Endothelial cell of umbilical vein (primary cell): ENCODE data around the gene C20orf173. TPM values are rescaled to one million over a fixed set of nuclear protein-coding genes. Genes with fewer than 3 reads are reported as not detected.
"Not testable (repeated sequence)": the region's sequence is repeated elsewhere in the genome, so short reads cannot be mapped to it uniquely, and the experiment has no call there.

Experiments used
- BruUV-seq: library from RNA; stranded (reverse); fragments of 400-500 nt; replicated peaks from 2 replicates; lab custom pipeline; 2021; lab: Mats Ljungman, UMichigan
- CTCF ChIA-PET: fragments of 300-600, 350-600 bp; sonication (Branson Sonifier 250); formaldehyde crosslinking; loops from one replicate; lab custom pipeline; 2021; ENCODE audit warnings: antibody characterized with exemption, inconsistent platforms; lab: Charles Lee
- POLR2A ChIA-PET: fragments of 300-600, 350-600 bp; sonication (Branson Sonifier 250); formaldehyde crosslinking; loops from one replicate; lab custom pipeline; 2021; ENCODE audit warnings: antibody characterized with exemption, inconsistent platforms; lab: Charles Lee
- DNase-seq: peaks from one replicate; pipeline ENCODE4 v3.0.0-alpha.2; 2011; ENCODE audit warnings: low read depth, low spot score
- FAIRE-seq: peaks from 2 replicates; lab custom pipeline; 2011; peaks lifted over from hg19 to GRCh38; lab: Jason Lieb, UNC
- H2AFZ ChIP-seq: 2 replicates; pipeline ENCODE4 v1.6.0; 2012; ENCODE audit warnings: low read depth, low read length, control low read depth, inconsistent platforms
- H3K27ac ChIP-seq: 2 replicates; pipeline ENCODE4 v1.5.1; 2011; ENCODE audit warnings: low read depth, mild to moderate bottlenecking, control low read depth, low read length, moderate library complexity; ENCODE audit not compliant: insufficient read depth
- H3K27me3 ChIP-seq, 2 experiments: 2 replicates each; pipeline versions ENCODE4 v1.6.0 to v1.6.1; 2011; ENCODE audit warnings: low read length in 2 of 2, mixed read lengths in 1 of 2; ENCODE audit not compliant: control insufficient read depth in 2 of 2, insufficient read depth in 2 of 2
- H3K36me3 ChIP-seq, 2 experiments: 2 replicates in 1 of 2; 3 replicates in 1 of 2; pipeline ENCODE4 v1.5.1; 2011; ENCODE audit warnings: low read length in 2 of 2, mild to moderate bottlenecking in 1 of 2, moderate library complexity in 1 of 2; ENCODE audit not compliant: control insufficient read depth in 2 of 2, insufficient read depth in 2 of 2; ENCODE audit errors: extremely low read depth in 1 of 2
- H3K4me1 ChIP-seq: 3 replicates; pipeline ENCODE4 v1.5.1; 2011; ENCODE audit warnings: mild to moderate bottlenecking, low read length; ENCODE audit not compliant: control insufficient read depth, insufficient read depth; ENCODE audit errors: extremely low read depth
- H3K4me2 ChIP-seq: 2 replicates; pipeline ENCODE4 v1.6.1; 2011; ENCODE audit warnings: low read length, control low read depth, mixed read lengths; ENCODE audit not compliant: insufficient read depth
- H3K4me3 ChIP-seq, 3 experiments: fragments of 200-600 bp in 1 of 3; sonication (generic), shearing (Covaris generic) in 1 of 3; replicated peaks in 1 of 3; 2 replicates each; pipeline ENCODE4 v1.5.1; 2011 to 2016; ENCODE audit warnings: control low read depth in 3 of 3, low read length in 3 of 3, mild to moderate bottlenecking in 2 of 3, inconsistent platforms in 1 of 3, low read depth in 1 of 3, moderate library complexity in 1 of 3; ENCODE audit not compliant: insufficient read depth in 1 of 3
- H3K79me2 ChIP-seq: 2 replicates; pipeline ENCODE4 v1.6.0; 2012; ENCODE audit warnings: low read length, inconsistent platforms; ENCODE audit not compliant: control insufficient read depth, insufficient read depth
- H3K9ac ChIP-seq: replicated peaks from 2 replicates; pipeline ENCODE3; 2011; ENCODE audit warnings: low read length, control low read depth; ENCODE audit not compliant: insufficient read depth; ENCODE audit errors: extremely low read depth
- H3K9me1 ChIP-seq: replicated peaks from 3 replicates; pipeline ENCODE4 v1.6.0; 2011; ENCODE audit warnings: mild to moderate bottlenecking, low read length; ENCODE audit not compliant: control insufficient read depth, insufficient read depth; ENCODE audit errors: extremely low read depth
- H3K9me3 ChIP-seq: replicated peaks from 2 replicates; pipeline ENCODE4 v1.5.1; 2012; ENCODE audit warnings: low read length, inconsistent platforms; ENCODE audit not compliant: control insufficient read depth, insufficient read depth
- H4K20me1 ChIP-seq: replicated peaks from 2 replicates; pipeline ENCODE3; 2011; ENCODE audit warnings: mild to moderate bottlenecking, low read length; ENCODE audit not compliant: control insufficient read depth, insufficient read depth; ENCODE audit errors: extremely low read depth
- EZH2 ChIP-seq: IDR thresholded peaks from 2 replicates; pipeline ENCODE4 v1.6.1; 2012; ENCODE audit warnings: borderline replicate concordance, low read depth, mild to moderate bottlenecking, moderate library complexity, low read length, inconsistent platforms; ENCODE audit not compliant: severe bottlenecking
- FOS ChIP-seq: IDR thresholded peaks from 2 replicates; pipeline ENCODE4 v1.6.1; 2011; ENCODE audit warnings: mild to moderate bottlenecking, low read length, moderate library complexity, borderline replicate concordance; ENCODE audit not compliant: insufficient read depth
- GATA2 ChIP-seq: IDR thresholded peaks from 2 replicates; pipeline ENCODE4 v1.7.0; 2011; ENCODE audit warnings: low read depth, mild to moderate bottlenecking, moderate library complexity, mixed read lengths, low read length; ENCODE audit not compliant: insufficient read length, insufficient read depth
- JUN ChIP-seq: IDR thresholded peaks from 2 replicates; pipeline ENCODE4 v1.6.1; 2011; ENCODE audit warnings: borderline replicate concordance, low read depth; ENCODE audit not compliant: insufficient read length, insufficient read depth
- MYC ChIP-seq: IDR thresholded peaks from one replicate; pipeline ENCODE4 v1.6.1; 2011; ENCODE audit warnings: mild to moderate bottlenecking, low read depth, low read length
- POLR2A ChIP-seq: IDR thresholded peaks from 2 replicates; pipeline ENCODE4 v1.6.1; 2012; ENCODE audit warnings: low read depth, mild to moderate bottlenecking, control low read depth, low read length
- POLR2AphosphoS5 ChIP-seq: IDR thresholded peaks from 2 replicates; pipeline ENCODE4 v1.6.1; 2012; ENCODE audit warnings: low read depth, mild to moderate bottlenecking, control low read depth, low read length, moderate library complexity; ENCODE audit not compliant: insufficient read depth
- dilution Hi-C: fragments of 300-500 bp; cut with MboI; formaldehyde crosslinking; loops from one replicate; pipeline ENCODE4 v1.15.0; 2019; ENCODE audit warnings: low sequenced_read_pairs; ENCODE audit not compliant: extremely low pct_ligation_motif_present
- intact Hi-C: fragments of 100-400 bp; cut with micrococcal nuclease; formaldehyde crosslinking; loops from one replicate; pipeline ENCODE4 v1.10.0; 2022
- polyA plus RNA-seq, 4 experiments: library from polyadenylated mRNA; depleted of rRNA in 3 of 4; stranded (reverse) in 3 of 4; unstranded in 1 of 4; fragments of >200 nt; gene quantifications; 2 replicates each; pipeline versions ENCODE4 v1.2.1 to v1.2.3, GENCODE V29; 2011 to 2012; ENCODE audit warnings: missing spikeins in 1 of 4
- total RNA-seq: library from RNA; stranded (reverse); gene quantifications from 2 replicates; pipeline ENCODE4 v1.2.3, GENCODE V29; 2021
- TF ChIP-seq, protein P1 (sequence below): IDR thresholded peaks from 2 replicates; pipeline ENCODE4 v1.6.1; 2011; ENCODE audit not compliant: insufficient read depth, insufficient read length
- TF ChIP-seq, protein P2 (sequence below), 2 donors: IDR thresholded peaks; 1 replicate in 1 of 2; 2 replicates in 1 of 2; pipeline ENCODE4 v1.5.1; 2011; ENCODE audit warnings: low read length in 2 of 2, mild to moderate bottlenecking in 2 of 2, moderate library complexity in 2 of 2, control low read depth in 1 of 2, inconsistent platforms in 1 of 2, low read depth in 1 of 2; ENCODE audit not compliant: insufficient read depth in 1 of 2; ENCODE audit errors: extremely low read depth in 1 of 2

C20orf173 gene
- total and polyA plus RNA-seq, 2 donors (not counting 3 experiments of a cell fraction or from before 2014, with no cell fraction given): not detected

- Histone ChIP-seq H3K9me1 (no peaks in the 10 kb centered on the region), H3K27me3 (no peaks in the 10 kb centered on the region), H3K9ac (no peak overlapping the region), H3K9me3 (no peaks in the 10 kb centered on the region), H3K79me2 (no peaks in the 10 kb centered on the region), H3K4me2 (no peak overlapping the region), H3K36me3 (peaks cover 5 to 40% of the 10 kb centered on the region in 2 experiments), H2AFZ (no peak overlapping the region), H3K27ac (no peak overlapping the region), H3K4me3 (no peak overlapping the region), H4K20me1 (no peaks in the 10 kb centered on the region), H3K4me1 (no peaks in the 10 kb centered on the region)
- no TSS peak for BruUV-seq
- intact Hi-C loops: no loop called here
- POLR2A ChIA-PET: no interaction called here
- dilution Hi-C loops: no loop called here
- FAIRE-seq (no peak), DNase-seq (no peak)
- CTCF ChIA-PET: interaction anchor here (1.0 kb wide), 1 partner anchor 23 kb away, joined by 3 read pairs; no protein-coding TSS in a partner anchor
- TF ChIP-seq JUN (no peak), EZH2 (no peak), POLR2AphosphoS5 (no peak), POLR2A (no peak), FOS (no peak), GATA2 (no peak), MYC (no peak)
- TF ChIP-seq, protein P1, sequence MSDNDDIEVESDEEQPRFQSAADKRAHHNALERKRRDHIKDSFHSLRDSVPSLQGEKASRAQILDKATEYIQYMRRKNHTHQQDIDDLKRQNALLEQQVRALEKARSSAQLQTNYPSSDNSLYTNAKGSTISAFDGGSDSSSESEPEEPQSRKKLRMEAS: no peak
- TF ChIP-seq, protein P2, sequence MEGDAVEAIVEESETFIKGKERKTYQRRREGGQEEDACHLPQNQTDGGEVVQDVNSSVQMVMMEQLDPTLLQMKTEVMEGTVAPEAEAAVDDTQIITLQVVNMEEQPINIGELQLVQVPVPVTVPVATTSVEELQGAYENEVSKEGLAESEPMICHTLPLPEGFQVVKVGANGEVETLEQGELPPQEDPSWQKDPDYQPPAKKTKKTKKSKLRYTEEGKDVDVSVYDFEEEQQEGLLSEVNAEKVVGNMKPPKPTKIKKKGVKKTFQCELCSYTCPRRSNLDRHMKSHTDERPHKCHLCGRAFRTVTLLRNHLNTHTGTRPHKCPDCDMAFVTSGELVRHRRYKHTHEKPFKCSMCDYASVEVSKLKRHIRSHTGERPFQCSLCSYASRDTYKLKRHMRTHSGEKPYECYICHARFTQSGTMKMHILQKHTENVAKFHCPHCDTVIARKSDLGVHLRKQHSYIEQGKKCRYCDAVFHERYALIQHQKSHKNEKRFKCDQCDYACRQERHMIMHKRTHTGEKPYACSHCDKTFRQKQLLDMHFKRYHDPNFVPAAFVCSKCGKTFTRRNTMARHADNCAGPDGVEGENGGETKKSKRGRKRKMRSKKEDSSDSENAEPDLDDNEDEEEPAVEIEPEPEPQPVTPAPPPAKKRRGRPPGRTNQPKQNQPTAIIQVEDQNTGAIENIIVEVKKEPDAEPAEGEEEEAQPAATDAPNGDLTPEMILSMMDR (IDR thresholded peaks at IDR 0.05; ENCODE audit: extremely low read depth in 1 of 2, insufficient read depth in 1 of 2, low read depth in 1 of 2, low read length in 2 of 2): no peak
Observed at GRCh38 chr20:35555951-35556645, 26.6 kb upstream of the C20orf173 start.

DNA sequence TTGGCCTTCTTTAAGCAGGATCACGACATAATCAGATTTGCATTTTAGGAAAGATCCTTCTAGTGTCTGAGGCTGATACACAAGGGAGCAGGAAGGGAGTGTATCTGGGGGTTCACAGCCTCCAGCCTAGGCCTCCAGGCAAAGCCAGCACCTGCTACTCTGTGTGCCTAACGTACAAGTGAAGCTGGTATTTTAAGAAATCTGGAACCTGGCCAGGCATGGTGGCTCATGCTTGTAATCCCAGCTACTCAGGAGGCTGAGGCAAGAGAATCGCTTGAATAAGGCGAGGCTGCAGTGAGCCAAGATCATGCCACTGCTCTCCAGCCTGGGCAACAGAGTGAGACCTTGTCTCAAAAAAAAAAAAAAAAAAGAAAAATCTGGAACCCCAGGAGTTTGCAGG is 26.0 kb upstream of the C20orf173 start:
- H3K9me3 ChIP-seq, H2AFZ ChIP-seq, DNase-seq, H3K27ac ChIP-seq, POLR2A ChIA-PET, H3K9ac ChIP-seq, H3K27me3 ChIP-seq, H3K4me2 ChIP-seq, dilution Hi-C loops, H3K79me2 ChIP-seq, BruUV-seq, H3K9me1 ChIP-seq, H3K4me3 ChIP-seq, intact Hi-C loops, H4K20me1 ChIP-seq, H3K4me1 ChIP-seq, CTCF ChIA-PET, FAIRE-seq: not testable (repeated sequence)
- peaks cover 5 to 44% of the 10 kb centered on the region in 2 experiments for H3K36me3 ChIP-seq
